Measurements from ENCODE around the gene DDRGK1. TPM values are rescaled to one million over a fixed set of nuclear protein-coding genes. Genes with fewer than 3 reads are reported as not detected.

Gene DDRGK1
- total and polyA plus RNA-seq, 2 of the 8 experiments (the other 6 are each of a cell fraction or from before 2014, with no cell fraction given): 29.4 to 42.0 TPM

DNA sequence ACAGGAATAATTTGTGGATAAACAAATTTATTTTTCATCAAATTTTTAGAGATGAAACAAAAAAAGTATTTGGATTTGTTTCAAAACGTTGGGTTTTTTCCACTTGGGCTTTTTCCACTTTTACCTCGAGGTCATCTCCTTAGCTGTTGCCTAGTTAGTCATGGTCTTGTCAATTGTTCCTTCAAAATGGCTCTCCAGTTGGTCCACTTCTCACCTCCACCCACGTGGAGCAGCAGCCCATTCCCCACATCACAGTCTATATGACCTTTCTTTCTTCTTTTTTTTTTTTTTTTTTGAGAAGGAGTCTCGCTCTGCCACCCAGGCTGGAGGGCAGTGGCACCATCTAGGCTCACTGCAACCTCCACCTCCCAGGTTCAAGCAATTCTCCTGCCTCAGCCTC lies 41.2 kb upstream of the DDRGK1 start (continued):
- TF ChIP-seq CHD7 (IDR thresholded peaks at IDR 0.05; ENCODE audit: insufficient replicate concordance, low read length): no peak
